DMS114 treated with DMSO at 0.1 percent for 48 hours (cell line): ENCODE results near the gene CACNA1H.
"Not testable (repeated sequence)": the region's sequence is repeated elsewhere in the genome, so short reads cannot be mapped to it uniquely, and the experiment has no call there.

Source experiments
- DNase-seq: peaks from one replicate; lab custom pipeline; 2025; ENCODE audit not compliant: unreplicated experiment; lab: John Stamatoyannopoulos, UW

Gene CACNA1H

DNA sequence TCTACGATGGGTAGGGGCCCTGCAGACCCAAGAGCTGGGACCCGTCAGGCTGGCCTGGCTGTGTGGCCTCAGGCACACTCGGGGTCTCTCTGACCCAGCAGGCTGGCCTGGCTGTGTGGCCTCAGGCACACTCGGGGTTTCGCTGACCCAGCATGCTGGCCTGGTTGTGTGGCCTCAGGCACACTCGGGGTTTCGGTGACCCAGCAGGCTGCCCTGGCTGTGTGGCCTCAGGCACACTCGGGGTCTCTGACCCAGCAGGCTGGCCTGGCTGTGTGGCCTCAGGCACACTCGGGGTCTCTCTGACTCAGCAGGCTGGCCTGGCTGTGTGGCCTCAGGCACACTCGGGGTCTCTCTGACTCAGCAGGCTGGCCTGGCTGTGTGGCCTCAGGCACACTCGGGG is 37.9 kb downstream of the CACNA1H start:
- not testable (repeated sequence) for DNase-seq

DNA sequence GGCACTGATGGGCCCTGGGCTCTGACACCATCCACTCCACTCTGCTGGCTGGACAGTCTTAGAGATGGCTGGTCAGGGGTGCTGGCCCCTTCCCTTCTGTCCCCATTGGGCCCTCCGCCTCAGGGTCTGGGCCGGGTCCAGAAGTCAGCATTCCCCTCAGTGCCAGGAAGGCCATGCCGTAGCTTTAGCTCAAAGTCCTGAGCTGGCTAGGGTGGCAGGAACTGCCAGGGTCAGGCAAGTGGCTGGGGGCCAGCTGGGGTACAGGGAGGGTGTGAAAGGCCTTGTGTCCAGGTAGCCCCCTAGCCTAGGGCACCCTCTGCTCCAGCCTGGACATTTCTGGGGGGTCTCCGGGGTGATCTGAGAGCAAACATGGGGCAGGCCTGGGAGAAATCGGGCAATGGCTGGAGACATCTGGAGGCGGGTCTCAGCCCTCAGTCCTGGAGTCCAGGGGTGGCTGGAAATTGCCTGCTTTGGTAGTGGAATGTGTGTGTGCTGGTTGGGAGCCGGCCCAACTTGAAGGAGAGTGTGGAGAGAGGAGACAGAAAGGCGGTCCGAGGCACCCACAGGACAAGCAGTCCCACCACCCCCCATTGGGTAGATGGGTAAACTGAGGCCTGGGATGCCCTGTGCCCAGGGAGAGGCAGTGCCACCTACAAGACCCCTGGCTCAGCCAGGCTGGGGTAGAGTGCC is 39.6 kb downstream of the CACNA1H start:
- no peak for DNase-seq

DNA sequence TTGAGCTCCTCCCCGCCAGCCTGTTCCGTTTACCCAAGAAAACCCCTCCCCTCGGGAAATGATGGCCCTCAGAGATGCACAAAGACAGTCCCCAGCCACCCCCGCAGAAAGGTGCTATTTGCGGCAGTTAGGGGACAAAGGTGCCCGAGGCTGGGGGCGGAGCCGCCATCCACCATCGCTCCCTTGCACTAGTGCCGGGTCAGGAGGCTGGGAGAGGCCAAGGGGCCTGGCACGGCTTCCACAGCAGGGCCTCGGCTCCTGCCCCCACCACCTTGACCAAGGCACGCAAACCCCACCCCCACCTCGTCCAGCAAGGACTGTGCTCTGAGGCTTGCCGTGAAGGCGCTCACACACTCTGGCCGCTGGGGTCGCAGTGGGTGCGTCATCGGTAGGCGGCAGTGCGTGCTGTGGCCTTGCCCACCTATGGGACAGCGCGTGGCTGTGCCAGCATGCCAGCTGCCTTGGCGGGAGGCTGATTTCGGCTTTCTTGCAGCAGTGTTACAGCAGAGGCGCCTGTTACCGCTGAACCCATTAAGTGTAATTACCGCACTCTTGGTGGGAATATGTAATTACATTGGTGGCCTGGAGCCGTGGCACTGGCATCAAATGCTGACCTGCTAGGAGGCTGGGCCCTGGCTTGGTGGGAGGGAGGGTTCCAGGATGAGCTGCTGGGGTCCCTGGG is 40.4 kb downstream of the CACNA1H start:
- DNase-seq, result no peak

DNA sequence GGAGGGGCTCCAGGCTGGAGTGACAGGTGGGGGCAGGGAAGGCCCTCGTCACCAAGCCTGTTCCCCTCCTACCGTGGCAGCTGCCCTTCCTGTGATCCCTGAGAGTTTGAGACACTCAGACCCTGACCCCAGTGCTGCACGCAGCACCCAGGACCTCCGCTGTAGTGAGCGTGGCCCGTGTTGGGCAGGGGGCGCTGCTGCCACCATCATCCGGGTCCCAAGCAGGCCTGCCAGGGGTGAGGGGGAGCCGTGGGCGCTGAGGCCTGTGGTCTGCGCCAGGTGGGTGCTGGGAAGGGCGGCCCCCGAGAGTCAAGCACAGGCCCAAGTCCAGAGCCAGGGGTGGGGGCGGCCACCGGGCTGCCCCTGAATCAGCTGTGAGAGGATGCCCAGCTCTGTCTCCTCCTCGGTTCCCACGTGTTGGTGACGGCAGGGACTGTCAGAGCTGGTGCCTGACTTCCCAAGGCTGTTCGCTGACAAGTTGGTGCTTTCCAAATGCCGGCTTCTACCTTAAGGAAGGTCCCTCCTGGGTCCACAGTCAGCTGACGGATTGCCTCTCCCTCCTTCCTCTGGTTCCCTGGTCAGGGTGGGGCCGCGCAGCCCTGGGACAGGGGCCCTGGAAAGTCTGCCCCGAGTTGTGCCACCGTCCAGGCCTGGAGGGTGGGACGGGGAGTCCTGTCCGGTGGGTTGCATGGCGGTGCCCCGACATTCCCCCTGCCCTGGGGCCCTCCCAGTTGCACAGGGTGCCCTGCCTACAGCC is 41.1 kb downstream of the CACNA1H start:
- no peak for DNase-seq

DNA sequence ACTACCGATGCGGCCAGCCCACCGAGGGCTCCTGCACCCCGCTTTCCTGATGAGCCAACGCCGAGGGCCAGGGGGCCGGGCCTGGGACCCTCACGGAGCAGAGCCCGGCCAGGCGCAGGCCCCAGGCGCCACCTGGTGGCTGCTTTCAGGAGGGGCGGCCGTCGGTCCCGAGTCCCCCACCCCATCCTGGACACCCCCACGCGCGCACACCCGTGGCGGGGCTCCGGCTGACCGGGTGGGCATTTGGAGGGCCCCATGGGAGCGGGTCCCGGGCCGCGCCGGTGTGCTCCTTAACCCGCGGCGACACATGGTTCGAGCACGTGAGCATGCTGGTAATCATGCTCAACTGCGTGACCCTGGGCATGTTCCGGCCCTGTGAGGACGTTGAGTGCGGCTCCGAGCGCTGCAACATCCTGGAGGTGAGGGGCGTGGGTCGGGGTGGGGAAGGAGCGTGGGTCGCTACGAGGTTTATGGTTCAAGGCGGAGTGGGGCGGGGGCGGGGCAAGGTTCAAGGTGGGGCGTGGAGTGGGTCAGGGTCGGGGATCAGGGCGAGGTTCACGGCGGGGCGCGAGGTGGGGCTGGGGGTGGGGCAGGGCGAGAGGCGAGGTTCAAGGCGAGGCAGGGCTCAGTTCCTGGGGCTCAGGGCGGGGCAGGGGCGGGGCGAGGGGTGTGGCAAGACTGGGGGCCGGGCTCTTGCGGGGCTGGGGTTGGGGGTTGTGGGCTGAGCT is 41.9 kb downstream of the CACNA1H start:
- no peak for DNase-seq

DNA sequence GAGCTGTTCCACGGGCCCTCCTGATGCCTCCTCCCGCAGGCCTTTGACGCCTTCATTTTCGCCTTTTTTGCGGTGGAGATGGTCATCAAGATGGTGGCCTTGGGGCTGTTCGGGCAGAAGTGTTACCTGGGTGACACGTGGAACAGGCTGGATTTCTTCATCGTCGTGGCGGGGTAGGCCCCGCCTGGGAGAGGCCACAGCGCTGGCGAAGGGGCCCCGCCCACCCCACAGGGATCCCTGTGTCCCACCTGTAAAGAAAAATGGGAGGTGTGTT is 42.4 kb downstream of the CACNA1H start:
- no peak for DNase-seq

DNA sequence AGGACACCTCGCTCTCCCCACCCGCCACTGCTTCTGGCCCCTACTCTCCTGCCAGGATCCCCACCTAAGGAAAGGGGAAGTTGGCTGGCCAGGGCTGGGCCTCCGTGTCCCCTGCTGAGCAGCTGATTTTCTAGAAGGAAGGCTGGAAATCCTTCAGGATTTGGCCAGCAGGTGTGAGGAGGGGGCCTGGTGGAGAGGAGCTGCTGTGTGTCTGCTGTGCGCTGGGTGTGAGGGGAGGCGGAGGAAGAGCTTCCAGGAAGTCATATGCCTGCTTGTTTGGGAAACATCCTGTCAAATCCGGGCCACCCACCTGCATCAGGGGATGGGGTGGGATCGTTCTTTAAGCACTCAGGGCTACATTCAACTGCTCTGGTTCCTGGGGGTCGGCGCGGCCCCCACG is 43.6 kb downstream of the CACNA1H start:
- no peak for DNase-seq

DNA sequence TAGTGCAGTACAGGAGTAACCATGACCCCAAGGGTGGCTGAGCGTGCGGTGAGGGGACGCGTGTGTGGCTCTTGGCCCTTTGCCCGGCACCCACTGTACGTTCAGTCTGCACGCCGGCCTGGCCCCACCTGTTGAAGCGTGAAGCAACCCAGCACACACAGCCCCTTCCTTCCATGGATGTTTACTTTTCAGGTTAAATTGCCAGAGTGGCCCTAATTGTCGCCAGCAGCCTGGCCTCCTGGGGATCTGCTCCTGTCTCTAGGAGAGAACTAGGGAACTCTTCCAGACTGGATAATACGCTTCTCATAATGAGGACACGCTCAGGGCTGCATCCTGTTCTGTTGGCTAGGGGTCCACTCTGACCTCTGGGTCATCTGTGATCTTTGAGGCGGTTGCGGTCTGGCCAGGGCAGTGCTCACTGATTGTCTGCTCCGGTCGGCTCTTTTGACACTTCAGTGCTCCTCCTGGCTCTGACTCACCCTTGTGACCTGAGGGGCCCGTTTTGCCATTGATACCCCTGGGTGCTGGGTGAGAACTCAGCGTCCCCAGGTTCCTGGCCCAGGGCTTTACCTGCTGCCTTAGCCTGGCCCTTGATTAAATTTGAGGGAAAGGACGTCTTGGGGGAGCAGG is 44.4 kb downstream of the CACNA1H start:
- no peak for DNase-seq

DNA sequence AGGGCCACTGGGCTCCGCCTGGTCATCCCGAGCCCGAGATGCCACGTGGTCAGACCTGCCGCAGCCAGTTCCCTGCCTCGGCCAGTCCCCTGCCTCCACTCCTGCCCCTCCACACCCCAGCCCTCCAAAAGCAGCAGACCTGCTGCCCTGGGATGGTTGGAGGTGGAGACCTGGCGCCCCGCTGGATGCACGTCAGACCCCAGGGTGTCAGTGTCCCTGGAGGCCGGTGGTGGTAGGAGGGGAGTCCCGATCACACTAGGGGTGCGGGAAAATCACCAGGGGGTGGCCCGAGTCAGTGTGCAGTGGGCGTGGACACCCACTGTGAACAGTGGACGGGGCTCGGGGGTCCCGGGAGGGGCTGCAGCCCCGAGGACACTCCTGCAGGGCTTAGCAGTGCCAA is 45.3 kb downstream of the CACNA1H start:
- DNase-seq, result no peak

DNA sequence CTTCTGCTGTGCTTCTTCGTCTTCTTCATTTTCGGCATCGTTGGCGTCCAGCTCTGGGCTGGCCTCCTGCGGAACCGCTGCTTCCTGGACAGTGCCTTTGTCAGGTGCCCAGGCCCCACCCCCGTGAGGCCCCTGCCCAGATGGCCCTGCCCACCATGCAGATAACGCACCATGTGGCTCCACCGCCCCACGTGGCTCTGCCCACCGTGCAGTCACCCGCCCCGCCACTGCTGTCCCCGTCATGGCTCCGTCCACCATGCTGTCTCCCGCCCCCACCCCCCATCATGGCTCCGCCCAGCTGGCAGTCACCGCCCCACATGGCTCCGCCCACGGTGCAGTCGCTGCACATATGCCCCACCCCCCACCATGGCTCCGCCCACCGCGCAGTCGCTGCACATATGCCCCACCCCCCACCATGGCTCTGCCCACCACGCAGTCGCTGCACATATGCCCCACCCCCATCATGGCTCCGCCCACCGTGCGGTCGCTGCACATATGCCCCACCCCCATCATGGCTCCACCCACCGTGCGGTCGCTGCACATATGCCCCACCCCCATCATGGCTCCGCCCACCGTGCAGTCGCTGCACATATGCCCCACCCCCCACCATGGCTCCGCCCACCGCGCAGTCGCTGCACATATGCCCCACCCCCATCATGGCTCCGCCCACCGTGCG is 45.9 kb downstream of the CACNA1H start:
- DNase-seq, result not testable (repeated sequence)

DNA sequence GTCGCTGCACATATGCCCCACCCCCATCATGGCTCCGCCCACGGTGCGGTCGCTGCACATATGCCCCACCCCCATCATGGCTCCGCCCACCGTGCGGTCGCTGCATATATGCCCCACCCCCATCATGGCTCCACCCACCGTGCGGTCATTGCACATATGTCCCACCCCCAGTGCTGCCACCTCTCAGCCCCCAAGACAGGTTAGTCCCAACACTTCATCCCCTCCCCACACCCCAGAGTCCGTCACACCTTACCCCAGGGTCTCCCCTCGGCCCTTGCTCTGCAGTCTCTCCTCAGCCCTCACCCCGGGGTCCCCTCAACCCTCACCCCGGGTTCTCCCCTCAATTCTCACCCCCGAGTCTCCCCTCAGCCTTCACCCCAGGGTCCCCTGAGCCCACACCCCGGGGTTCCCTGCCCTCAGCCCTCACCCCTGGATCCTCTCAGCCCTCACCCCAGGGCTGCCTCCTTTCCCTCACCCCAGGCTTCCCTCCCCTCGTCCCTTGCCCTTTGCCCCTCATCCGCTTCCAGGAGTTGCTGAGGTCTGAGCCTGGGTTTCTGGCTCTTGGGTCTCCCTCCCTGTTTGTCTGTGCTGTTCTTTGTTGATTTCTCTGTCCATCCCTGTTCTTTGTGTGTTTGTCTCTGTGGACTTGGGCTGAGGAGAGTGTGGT is 46.6 kb downstream of the CACNA1H start:
- DNase-seq, result no peak

DNA sequence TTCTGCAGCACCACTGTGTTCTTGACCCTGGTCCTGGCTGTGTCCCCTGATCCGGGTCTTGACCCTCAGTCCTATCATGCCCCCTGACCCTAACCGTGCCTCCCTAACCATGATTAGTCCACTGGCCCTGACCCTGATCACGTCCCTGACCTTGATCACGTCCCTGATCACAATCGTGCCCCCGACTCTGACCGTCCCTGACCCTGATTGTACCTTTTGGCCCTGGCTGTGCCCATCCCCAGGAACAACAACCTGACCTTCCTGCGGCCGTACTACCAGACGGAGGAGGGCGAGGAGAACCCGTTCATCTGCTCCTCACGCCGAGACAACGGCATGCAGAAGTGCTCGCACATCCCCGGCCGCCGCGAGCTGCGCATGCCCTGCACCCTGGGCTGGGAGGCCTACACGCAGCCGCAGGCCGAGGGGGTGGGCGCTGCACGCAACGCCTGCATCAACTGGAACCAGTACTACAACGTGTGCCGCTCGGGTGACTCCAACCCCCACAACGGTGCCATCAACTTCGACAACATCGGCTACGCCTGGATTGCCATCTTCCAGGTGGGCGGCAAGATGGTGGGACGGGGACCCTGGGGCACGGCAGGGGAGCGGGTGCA is 47.2 kb downstream of the CACNA1H start:
- no peak for DNase-seq

DNA sequence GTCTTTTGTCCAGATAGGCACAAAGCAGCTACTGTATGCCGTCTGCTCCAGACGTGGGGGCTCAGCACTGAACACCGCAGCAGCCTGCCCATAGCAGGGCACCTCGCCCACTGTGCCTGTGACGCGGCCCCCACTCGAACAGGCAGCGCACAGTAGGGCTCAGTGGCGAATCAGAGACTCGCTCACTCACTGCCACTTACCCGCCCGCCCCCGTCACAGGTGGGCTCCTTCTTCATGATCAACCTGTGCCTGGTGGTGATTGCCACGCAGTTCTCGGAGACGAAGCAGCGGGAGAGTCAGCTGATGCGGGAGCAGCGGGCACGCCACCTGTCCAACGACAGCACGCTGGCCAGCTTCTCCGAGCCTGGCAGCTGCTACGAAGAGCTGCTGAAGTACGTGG is 48.5 kb downstream of the CACNA1H start:
- no peak for DNase-seq

DNA sequence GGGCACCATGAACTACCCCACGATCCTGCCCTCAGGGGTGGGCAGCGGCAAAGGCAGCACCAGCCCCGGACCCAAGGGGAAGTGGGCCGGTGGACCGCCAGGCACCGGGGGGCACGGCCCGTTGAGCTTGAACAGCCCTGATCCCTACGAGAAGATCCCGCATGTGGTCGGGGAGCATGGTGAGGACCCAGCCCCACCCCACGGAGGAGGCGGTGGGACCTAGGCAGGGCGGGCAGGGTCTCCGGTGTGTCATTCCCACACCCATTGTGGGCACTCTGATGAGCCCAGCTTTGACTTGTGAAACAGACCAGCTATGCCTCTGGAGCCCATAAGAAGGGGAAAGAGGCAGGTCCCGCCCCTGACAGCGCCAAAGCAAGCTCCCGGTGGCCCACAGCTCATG is 49.4 kb downstream of the CACNA1H start:
- no peak for DNase-seq

DNA sequence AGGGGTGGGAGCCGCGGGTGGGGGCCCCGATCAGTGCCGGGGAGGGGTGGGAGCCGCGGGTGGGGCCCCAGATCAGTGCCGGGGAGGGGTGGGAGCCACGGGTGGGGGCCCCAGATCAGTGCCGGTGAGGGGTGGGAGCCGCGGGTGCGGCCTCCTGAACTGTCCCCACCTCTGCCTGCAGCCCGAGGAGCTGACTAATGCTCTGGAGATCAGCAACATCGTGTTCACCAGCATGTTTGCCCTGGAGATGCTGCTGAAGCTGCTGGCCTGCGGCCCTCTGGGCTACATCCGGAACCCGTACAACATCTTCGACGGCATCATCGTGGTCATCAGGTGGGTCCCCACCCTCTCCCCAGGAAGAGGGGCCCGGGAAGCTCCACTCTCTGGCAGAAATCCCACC is 52.0 kb downstream of the CACNA1H start:
- DNase-seq, result no peak

DNA sequence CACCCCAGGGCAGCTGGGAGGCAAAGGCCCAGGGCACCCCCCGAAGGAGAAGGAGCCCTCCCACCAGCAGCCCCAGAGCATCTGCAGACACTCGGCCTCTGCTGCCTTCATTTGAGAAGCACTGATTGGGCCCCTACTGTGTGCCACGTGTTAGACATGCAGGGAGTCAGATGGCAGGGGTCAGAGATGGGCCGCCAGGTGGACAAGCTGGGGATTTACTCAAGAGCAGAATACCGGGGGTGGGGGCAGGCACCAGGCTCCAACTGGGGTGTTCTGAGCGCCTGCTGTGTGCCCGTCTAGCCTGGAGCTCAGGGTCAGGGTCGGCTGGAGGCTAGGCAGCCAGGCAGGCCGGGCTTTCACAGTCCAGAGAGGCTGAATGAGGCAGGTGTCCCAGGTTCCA is 53.4 kb downstream of the CACNA1H start:
- DNase-seq, result no peak

DNA sequence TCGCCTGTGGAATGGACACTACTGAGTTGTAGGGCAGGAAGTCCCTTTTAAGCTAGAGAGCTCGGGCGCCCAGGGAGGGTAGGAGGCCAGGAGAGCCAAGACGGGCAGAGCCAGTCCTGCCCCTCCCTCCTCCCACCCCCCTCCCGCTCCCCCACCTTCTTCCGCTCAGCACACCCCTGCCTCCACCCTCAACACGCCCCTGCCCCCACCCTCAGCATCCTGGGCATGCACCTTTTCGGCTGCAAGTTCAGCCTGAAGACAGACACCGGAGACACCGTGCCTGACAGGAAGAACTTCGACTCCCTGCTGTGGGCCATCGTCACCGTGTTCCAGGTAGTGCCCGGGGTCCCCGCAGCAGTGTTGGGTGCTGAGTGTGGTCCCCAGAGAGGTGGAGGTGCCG is 53.9 kb downstream of the CACNA1H start:
- no peak for DNase-seq

DNA sequence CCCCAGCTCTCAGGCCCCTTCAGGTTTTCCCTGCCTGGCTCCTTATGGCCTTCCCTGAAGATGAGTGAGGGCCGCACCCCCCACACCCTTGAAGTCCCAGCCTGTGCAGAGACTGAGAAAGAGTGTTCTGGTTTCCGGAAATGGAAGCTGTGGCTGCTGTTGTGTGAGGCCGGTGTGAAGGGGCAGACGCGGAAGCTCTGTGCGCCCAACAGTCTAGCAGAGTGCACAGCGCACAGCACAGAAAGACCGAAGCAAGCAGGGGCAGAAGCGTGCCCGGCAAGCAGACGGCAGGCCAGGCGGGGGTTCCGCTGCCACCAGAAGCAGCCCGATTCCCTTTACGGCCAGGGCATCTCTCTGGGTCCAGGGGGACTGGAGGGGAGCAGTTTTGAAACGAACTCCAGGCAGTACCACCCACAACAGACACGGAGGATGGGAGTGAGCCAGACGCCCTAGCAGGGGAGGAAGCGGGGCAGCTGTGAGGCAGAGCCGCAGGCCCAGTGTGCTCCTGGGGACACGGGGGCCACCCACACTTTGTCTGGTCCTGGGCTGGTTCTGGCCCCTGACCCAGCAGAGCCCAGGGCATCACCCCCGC is 55.4 kb downstream of the CACNA1H start:
- no peak for DNase-seq

DNA sequence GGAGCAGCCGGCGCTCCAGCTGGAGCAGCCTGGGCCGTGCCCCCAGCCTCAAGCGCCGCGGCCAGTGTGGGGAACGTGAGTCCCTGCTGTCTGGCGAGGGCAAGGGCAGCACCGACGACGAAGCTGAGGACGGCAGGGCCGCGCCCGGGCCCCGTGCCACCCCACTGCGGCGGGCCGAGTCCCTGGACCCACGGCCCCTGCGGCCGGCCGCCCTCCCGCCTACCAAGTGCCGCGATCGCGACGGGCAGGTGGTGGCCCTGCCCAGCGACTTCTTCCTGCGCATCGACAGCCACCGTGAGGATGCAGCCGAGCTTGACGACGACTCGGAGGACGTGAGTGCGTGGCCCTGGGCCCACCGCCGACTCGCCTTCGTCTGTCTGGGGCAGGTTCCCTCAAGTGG is 56.2 kb downstream of the CACNA1H start:
- no peak for DNase-seq
